GM21447 (cell line): ENCODE measurements around the gene ATP4A.

Source experiments
- ATAC-seq: cut with Tn5 transposase; IDR thresholded peaks from one replicate; pipeline ENCODE4 v1.9.1; 2021; ENCODE audit not compliant: unreplicated experiment

Gene ATP4A

DNA sequence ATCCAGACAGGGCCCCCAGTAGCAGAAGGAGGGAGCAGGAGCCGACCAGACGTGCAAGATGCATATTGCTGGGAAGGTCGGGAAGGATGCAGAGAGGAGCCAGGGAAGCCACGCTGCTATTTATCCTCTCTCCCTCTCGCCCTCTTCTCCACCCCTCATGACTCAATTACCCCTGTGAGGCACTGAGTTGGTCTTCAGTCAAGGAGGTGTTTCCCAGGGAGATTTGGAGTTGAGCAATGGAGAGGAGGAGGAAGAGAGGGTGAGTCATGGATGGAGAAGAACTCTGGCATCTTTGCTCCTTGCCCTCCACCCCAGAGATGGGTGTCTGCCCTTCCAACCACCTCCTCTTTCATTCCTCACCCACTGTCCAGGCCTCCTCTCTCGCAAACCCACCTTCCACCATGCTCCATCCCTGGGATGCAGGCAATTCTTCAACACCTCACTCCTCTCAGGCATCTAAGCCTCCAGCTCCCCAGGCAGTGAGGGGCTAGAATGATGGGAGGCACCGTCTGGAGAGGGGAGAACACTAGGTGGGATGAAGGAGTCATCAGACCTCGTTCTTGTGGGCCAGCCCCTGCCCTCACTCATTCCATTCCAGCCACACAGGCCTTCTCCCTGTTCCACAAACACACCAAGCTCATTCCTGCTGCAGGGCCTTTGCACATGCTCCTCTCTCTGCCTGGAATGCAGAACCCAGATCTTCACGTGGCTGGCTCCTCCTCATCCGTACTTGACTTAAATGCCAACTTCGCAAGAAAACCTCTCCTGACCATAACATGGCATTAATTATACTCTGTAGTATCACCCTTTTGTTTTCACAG, 35.0 kb downstream of the ATP4A start, which contains the start of gene SBSN:
Gene SBSN (minus strand): TSS at position 94 of the 821 bp plus-strand sequence. CDS start 30 bp downstream, at position 64.
- no peak for ATAC-seq

DNA sequence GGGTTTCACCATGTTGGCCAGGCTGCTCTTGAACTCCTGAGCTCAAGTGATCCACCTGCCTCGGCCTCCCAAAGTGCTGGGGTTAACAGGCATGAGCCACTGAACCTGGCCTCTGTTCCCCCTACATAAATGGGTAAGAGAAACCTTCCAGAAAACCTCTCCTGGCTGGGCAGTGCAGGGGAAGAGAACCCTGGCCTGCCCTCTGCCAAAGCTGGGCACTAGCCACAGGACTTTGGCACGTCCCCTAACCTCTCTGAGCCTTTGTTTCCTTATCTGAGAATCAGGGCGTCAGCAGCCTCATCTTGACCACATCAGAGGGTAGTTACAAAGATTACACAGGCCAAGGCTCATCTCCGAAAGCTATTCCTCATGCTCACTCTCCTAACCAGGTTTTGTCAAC, 37.6 kb downstream of the ATP4A start:
- ATAC-seq: no peak

DNA sequence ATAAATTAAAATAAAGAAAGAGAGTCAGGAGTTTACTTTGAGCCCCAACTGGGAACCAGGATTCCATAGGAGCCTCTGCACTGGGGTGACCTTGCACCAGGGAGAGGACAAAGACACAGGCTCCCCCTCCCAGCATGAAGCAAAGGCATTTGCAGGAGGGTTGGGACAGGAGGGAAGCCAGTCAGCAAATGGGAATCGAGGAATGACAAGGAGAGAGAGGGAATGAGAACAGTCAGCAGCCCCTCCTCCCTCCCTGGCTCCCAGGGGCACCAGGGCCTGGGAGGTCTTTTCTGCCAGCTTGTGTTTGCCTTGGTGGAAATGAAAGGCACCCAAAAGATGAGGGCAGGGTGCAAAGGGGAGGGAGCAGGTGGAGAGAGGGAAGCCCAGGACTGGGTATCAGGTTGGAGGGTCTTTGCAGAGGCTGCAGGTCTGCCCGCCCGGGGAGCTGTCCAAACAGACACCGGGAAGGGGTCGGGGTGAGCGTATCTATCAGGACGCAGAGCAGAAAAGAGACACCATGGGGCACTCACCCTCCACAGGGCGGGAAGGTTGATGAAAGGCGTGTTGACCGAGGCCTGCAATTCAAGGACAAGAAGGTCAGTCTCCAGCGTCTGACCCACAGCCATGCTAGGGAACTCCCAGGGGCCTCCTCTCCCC, 39.1 kb downstream of the ATP4A start:
- ATAC-seq: no peak

DNA sequence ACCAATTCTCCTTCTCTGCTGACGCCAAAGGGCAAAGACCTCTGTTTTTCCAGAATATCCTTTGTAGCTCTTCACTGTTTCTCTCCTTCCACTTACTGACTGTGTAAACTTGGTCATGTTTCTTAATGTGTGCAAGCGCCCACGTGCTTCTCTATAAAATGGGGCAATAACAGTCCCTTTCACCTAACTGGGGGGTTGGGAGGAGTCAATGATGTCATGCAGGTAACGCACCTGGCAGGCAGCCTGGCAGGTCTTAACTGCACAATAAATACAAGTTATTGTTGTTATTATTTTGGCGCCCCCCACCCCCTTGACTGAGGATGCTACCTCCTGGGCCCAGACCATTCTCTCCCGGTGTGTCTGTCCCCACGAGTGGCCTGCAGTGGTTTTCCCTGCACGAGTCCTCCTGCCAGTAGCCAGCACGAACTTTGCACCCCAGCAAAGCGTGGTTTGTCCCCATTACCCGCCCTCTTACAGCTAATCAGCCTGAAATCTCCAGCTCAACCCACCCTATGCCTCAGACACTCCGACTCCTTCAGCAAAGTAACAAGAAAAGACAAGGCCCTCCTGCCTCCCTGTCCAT, 40.6 kb downstream of the ATP4A start:
- no peak for ATAC-seq

DNA sequence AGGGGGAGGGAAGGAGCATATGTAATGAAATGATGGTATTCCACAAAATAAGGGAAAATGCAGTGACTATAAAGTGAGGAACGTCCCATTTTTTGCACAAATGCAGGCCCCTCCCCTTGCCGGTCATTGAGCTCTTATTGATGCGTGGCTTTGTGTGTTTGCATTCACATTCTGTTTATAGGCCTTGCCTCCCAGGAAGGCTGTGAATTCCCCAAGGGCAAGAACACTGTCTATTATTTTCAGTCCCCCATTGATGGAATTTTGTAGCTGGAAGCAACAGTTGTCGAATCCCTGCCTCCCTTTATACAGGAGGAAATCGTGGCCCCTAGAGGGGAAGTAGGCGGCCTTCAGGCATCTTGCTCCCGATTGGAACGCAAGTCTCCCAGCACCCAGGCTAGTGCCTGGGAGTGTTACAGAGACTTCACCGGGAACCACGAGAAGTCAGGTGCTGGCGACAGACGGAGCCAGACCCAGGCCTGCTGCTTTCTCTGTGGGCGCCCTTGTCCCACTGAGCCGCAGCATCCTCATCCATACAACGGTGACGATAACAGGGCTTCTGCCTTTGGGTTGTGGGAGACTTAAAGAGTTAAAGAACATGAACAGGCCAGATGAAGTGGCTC, 42.2 kb downstream of the ATP4A start:
- ATAC-seq: no peak

DNA sequence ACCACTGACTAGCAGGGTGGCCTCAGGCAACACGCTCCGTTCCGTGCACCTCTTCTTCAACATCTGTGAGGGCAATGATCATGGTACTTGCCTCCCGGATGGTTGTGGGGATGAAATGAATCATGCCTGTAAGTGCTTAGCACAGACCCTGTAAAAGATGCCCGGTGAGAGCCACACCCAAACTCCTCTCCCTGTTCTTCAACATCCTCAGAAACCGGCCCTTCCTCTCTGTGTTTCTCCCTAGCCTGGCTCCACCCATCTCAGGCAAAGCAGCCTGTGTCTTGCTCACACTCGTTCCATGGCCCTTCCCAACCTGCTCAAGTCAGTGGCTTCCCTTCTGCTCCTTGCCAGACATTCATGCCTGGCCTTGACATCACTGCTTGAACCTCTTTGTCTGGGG, 44.2 kb downstream of the ATP4A start:
- ATAC-seq: no peak

DNA sequence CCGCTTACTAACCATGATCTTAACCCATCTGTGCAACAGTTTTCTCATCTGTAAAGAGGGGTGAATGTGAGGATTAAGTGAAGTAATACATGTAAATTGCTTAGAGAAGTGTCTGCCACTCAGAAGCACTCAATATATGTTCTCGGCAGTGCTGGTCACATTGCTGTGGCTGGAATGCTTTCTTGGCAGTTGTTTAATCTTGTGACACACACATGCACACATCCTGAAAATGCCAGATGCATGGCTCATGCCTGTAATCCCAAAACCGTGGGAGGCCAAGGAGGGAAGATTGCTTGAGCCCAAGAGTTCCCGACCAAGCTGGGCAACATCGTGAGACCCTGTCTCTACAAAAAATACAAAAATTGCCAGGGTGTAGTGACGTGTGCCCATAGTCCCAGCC, 45.1 kb downstream of the ATP4A start:
- no peak for ATAC-seq

DNA sequence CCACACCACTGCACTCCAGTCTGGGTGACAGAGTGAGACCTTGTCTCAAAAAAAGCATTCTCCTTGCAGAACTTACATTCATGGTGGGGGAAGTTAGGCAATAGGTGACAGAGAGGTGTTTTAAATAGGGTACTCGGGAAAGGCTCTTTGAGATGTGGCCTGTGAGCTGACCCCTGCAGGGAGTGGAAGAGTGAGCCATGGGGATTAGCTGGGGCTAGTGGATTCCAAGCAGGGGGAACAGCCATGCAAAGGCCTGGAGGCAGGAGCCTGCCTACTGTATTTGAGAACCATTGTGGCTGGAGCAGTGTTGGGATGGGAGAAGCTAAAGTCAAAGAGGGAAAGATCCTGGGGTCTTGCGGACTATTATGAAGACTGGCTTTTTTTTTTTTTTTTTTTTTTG, 46.1 kb downstream of the ATP4A start:
- no peak for ATAC-seq

DNA sequence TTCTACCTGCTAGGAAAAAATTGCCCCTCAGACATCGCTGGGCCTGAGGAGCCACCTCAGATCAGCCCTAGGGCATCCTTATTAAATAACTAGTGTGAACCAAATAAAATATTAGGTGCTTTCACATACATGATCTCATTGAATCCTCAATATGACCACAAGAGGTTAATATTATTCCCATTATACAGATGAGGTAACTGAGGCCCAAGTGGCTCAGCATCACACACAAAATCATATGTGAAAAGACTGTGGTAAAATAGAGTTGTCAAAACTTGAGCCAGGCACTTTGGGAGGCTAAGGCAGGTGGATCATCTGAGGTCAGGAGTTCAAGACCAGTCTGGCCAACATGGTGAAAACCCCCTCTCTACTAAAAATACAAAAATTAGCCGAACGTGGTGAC, 47.1 kb downstream of the ATP4A start:
- no peak for ATAC-seq

DNA sequence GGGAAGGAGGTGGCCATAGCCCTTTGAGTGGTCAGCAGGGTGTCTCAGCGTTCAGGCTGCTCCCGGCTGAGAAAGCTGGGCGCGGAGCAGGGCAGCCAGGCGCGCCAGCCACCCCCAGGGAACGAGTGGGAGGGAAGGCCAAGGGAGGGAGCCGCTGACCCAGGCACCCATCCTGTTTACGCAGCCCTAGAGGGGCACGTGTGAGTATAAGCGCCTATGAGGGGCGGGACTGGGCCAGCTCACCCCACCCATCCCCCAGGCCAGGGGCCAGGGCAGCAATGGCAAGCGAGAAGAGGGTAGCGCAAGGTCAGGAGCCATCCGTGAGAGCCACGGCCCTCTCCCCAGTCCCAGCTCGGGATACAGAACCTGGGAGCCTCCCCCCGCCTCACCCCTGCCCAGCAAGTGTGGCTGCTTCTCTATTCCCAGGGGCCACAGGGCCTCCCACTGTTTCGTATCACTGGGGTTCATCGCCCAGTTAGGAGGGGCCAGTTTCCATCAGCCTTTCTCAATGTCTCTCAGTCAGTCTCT, 49.1 kb downstream of the ATP4A start:
- no peak for ATAC-seq

DNA sequence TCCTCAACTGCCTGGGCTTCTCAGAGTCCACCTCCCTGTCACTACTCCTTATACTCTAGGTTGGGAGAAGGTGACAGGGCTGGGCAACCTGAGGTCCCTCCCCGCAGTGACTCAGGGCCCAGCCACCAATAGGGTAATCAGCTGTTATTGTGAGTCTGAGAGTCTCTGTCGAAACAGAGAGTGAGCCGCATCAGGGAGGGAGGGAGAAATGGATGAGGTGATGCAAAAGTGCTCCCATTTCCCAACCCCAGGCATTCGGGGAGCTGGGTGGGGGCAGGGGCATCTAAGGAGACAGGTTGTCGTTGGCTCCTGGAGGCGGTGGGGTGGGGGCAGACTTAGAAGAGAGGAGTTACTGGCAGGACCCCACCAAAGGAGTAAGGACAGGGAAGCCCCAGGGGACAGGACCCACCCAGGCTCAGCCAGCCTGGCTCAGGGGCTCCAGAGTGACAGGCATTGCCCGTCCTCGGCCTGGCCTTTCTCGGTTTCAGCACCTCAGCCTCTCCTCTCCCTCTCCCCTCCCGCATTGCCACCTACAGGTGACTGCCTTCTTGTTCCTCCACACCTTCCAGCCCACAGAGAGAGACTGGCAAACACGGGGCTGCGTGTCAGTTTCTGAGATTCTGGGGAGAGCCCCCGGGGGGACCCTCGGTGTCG, 49.7 kb downstream of the ATP4A start, which contains the start of gene DMKN:
Gene DMKN (minus strand): TSS at position 22 of the 654 bp plus-strand sequence. CDS start 174 bp downstream, outside the sequence.
- no peak for ATAC-seq

DNA sequence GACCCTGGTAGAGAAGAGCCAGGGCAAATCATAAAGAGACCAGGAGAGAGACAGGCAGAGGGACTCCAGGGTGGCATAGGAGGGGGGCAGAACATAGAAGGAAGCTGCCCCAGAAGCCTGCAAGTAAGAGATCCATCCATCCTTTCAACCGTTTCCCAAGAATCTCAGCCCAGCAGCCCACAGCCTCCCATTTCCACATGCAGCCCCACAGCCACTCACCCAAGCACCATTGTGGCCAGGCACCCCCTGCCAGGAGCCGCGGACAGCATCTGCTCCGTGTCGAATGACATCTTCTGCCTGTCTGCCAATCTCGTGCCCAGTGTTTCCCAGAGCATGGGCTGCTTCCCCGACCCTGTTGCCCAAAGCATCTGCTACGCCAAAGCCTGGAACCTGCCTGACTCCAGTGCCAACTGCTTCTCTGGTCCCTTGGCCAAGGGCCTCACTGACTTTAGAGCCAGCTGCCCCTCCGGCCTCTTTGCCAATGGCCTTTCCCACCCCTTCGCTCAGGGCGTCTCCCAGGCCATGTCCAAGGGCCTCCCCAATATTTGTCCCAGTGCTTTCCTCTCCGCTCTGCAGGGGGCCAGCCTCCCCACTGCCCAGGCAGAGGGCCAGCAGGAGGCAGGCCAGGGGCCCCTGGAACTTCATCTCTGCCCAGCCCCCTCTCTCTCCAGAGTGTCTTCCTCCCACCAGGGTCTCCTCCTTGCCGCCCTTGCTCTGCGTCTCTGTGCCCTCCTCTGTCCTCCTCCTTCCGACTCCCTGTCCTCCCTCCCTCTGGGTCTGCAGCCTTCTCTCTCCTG, 50.4 kb downstream of the ATP4A start:
- no peak for ATAC-seq

DNA sequence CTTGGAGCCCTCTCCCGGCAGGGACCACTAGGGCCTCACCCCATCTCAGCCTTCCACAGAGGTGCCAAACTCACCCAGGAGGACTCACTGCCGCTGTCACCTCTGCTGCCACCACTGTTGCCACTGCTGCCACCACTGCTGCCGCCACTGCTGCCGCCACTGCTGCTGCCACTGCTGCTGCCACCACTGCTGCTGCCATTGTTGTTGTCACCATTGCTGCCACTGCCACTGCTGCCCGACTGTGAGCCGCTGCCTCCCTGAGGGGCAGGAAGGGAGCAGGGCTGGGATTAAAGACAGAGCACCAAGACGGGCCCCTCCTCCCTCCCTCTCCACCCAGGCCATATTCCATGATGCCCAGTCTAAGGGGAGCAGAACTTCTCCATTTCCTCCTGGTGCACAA, 52.1 kb downstream of the ATP4A start:
- no peak for ATAC-seq

DNA sequence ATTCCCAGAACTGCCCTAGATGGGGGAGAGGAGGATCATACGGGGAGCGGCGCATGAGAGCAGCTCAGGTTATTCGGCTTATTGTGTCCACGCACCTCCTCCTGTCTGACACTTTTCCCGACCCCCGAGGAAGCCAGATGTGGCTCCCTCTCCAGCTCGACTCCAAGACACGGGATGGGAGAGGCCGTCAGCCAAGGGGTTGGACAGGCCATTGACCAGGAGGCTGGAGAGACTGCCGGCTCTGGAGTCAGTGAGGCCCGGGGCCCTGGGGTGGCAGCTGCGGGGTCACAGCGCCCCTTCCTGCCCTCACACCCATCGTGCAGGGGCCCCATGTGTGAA, 52.9 kb downstream of the ATP4A start:
- no peak for ATAC-seq

DNA sequence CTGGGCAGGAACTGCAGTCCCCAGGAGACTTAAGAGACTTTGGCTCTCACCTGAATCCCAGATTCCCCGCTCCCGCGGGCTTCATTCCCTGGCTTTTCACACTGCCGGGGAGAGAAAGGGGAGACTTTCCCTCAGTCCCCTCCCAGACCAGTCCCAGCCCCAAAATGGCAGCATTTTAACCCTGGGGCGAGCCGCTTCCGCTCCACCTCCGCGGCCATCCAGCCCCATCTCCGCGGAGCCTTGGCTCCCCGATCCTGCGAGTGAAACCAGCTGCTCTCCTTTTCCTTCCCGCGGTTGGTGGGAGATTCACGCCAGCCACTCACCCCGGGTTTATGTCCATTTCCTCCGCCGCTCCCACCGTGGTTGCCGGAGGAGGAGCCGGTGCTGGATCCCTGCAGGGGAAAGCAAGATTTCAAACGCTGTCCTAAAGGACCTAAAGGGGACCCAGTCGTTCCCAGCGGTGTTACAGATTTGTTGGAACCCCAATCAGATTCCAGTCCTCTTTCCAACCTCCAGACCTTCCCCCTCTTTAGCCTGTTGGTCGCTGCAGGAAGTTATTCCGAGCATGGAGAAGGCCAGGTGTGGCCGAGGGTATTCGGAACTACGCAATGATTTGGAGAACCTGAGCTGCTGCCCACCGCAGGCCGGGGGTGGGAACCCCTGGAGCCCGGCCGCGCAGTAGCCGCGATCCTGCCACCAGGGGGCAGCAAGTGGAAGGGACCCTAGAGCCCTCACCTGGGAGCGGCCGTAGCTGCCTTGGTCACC, 53.4 kb downstream of the ATP4A start:
- no peak for ATAC-seq

DNA sequence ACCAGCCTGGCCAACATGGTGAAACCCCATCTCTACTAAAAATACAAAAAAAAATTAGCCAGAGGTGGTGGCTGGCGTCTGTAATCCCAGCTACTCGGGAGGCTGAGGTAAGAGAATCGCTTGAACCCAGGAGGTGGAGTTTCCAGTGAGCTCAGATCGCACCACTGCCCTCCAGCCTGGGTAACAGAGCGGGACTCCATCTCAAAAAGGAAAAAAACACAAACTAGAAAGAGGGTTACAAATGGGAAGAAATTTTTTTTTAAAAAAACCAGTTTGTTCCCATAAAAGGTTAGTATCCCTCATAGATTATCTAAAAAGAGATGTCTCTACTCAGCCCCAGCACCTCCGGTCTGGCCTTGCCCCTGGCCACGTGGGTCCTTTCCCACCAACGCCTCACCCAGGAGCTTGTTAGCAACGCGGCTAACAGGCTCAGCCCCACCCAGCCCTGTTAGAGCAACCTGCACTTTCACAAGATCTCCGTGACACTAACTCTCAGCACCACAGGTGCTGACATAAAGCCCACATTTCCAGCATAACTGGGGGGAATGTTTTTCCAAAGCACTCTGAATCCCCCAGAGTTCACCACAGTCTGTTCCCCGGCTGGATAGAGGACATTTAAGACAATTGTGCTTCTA, 54.3 kb downstream of the ATP4A start:
- no peak for ATAC-seq

DNA sequence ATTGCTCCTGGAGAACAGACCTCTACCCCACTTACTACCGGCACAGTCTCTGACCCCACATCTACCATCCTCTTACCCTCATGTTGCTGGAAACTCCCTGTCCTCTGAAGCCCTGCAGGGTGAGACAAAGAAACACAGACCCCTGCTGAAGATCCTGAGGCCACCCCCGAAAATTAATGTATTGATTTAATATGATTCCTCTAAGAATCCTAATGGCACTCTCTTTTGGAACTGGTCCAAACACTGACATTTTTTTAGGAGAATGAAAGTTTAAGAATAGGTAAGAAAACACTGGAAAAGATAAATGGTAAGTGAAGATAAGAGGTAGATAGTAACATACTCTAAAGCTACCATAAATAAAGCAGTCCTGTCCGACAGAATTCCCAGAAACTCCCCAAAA, 55.3 kb downstream of the ATP4A start:
- no peak for ATAC-seq

DNA sequence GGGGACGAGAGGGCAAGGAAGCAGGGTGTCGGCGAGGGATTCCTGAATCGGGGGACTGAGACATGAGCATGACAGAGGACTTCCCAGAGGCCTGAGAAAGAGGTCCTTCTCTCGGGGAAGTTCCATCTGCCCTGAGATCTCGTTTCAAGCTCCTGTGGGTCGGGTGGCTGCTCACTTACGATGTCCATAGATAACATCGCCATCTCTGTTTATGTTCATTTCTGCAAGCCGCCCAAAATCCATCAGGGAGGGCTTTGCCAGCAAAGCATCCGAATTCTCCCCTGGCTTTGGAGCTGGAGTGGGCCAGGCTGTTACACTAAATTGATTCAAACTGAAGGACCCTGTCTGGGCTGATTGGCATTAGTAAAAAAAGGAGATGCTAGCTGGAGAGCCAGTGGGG, 55.9 kb downstream of the ATP4A start:
- ATAC-seq: no peak

DNA sequence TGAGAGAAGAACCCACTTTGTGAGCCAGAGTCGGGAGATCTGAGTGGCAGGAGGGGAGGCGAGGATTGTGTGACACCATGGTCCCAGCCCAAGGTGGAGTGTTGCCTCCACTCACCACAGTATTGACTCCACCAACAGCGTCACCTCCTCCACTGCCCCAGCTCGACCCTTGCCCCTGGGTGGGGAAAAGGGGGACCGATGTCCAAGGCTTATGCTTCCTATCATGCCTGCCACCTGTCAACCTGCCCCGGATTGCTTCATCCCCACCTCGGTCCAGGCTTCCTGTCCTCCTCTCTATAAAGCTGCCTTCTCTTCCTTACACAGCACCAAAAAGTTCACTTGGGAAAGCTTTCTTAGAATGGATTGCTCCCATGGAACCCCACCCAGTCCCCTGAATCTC, 57.4 kb downstream of the ATP4A start:
- no peak for ATAC-seq
